BLaER1 (cell line): ENCODE measurements around the gene TEP1.

Source experiments
- H3K27ac ChIP-seq: shearing (Covaris generic); formaldehyde crosslinking; 2 replicates; pipeline ENCODE4 v1.8.1; 2022
- H3K27me3 ChIP-seq: shearing (Covaris generic); formaldehyde crosslinking; 2 replicates; pipeline ENCODE4 v1.8.1; 2022
- H3K36me3 ChIP-seq: shearing (Covaris generic); formaldehyde crosslinking; 2 replicates; pipeline ENCODE4 v1.8.1; 2022
- H3K4me1 ChIP-seq: shearing (Covaris generic); formaldehyde crosslinking; 2 replicates; pipeline ENCODE4 v1.8.1; 2022
- H3K4me2 ChIP-seq: shearing (Covaris generic); formaldehyde crosslinking; 2 replicates; pipeline ENCODE4 v1.8.1; 2022
- H3K4me3 ChIP-seq: shearing (Covaris generic); formaldehyde crosslinking; 2 replicates; pipeline ENCODE4 v1.8.1; 2022
- H3K9ac ChIP-seq: shearing (Covaris generic); formaldehyde crosslinking; 2 replicates; pipeline ENCODE4 v1.8.1; 2022
- H3K9me3 ChIP-seq: shearing (Covaris generic); formaldehyde crosslinking; 2 replicates; pipeline ENCODE4 v1.8.1; 2022
- H4K20me1 ChIP-seq: shearing (Covaris generic); formaldehyde crosslinking; 2 replicates; pipeline ENCODE4 v1.8.1; 2022
- Cebpa-rat ChIP-seq: shearing (Covaris generic); IDR thresholded peaks from 2 replicates; pipeline ENCODE4 v1.8.1; 2022

Gene TEP1

DNA sequence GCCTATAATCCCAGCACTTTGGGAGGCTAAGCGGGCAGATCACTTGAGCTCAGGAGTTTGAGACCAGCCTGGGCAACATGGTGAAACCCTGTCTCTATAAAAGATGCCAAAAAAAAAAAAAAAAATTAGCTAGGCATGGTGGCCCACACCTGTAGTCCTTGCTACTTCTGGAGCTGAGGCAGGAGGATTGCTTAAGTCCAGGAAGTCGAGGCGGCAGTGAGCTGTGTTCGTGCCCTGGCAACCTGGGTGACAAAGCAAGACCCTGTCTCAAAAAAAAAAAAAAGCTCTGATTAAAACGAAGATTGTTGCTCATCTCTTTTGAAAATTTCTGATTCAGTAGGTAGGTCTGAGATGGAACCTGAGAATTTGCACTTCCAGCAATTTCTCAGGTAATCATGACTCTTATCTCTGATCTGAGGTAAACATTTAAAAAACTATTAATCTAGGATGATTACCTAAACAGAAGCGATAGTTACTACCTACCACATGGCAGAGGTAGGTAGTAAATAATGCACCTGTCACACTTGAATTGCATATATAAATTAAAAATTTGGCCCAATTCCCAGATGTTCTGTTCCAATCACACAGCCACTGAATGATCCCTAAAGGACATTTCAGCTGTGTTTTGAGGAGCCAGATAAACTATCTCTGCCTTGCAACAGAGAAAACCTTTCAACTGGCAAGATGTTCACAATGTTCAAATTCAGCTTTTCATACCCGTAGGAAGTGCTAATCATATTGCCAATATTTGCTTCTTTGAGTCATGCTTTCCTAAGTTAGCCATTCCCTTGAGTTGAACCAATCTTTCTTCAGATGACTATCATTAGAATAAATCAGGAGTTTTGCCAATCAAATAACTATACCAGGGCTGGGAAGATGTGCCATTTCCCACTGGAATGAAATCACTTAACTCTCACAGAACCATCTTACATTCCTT, 4.2 kb upstream of the TEP1 start:
- Histone ChIP-seq H3K9ac (no peak overlapping the region), H3K4me3 (no peak overlapping the region), H3K4me2 (peak overlapping the region; percentile 90), H3K27ac (peak overlapping the region; percentile 45), H3K36me3 (no peaks in the 10 kb centered on the region), H4K20me1 (no peaks in the 10 kb centered on the region), H3K4me1 (peaks cover 76% of the 10 kb centered on the region), H3K9me3 (no peaks in the 10 kb centered on the region), H3K27me3 (no peaks in the 10 kb centered on the region)
- TF ChIP-seq Cebpa-rat = no peak

DNA sequence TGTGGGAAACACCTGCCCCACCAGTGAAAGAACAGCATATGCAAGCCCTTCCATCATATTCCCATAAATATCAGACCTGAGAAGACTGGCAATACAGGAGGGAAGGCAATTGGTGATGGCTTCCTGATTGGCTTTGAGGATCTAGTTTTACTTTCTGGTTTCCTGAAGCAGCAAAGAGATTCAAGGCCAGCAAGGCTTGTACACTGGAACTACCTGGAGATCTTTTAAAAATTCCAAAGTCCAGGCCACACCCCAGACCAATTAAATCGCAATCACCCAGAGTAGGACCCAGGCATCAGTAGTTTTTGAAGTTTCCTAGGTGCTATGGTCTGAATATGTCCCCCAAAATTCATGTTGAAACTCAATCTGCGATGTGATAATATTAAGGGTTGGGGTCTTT, 2.9 kb upstream of the TEP1 start:
- peak overlapping the region; percentile 90 for H3K4me2 ChIP-seq
- H3K9ac ChIP-seq = peak overlapping the region; percentile 13; the same call in 1 of the 2 replicates
- H4K20me1 ChIP-seq = no peaks in the 10 kb centered on the region
- H3K27ac ChIP-seq = peak overlapping the region; percentile 57
- no peak for TF ChIP-seq Cebpa-rat
- peaks cover 82% of the 10 kb centered on the region for H3K4me1 ChIP-seq
- H3K36me3 ChIP-seq = no peaks in the 10 kb centered on the region
- H3K4me3 ChIP-seq = no peak overlapping the region
- H3K9me3 ChIP-seq = no peaks in the 10 kb centered on the region
- no peaks in the 10 kb centered on the region for H3K27me3 ChIP-seq

DNA sequence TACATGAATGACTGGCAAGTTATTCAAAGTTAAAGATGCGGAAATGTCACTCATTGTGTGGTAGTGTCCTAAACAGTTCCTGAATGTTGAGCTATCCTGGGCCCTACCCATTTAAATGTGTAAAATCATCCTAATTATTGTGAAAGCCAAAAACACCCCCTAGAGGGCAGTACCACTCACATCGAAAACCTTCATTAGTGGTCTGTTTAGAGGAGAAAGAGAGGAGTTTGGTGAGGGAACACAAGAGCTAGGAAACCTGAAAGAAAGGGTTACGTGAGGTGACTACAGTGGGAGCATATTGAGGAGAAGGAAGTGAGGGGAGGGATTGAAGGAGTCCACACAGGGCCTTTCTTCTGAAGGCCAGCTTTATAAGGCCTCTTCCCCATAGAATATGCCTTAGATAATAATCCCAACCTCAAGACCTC, 2.5 kb upstream of the TEP1 start:
- Histone ChIP-seq H3K4me1 (peaks cover 85% of the 10 kb centered on the region), H3K4me2 (peak overlapping the region; percentile 90), H4K20me1 (no peaks in the 10 kb centered on the region), H3K9ac (peak overlapping the region; percentile 13; the same call in 1 of the 2 replicates), H3K36me3 (no peaks in the 10 kb centered on the region), H3K27ac (peak overlapping the region; percentile 57), H3K27me3 (no peaks in the 10 kb centered on the region), H3K4me3 (no peak overlapping the region), H3K9me3 (no peaks in the 10 kb centered on the region)
- no peak for TF ChIP-seq Cebpa-rat

DNA sequence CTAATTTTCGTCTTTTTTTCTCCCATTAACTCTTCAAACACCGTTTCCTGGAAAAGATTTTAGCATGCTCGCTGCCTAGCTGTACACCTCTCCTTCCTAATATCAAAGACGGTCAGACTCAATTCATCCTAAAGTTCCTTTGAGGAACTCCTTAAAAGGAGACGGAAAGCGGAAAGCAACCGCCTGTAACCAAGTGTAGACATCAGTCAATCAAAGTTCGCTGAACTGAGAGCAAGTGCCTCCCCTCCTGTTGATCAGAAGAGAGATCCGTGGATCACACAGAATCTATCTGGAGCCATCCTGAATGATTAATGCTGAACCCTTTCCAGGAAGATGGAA, 412 bp upstream of the TEP1 start:
- H3K4me2 ChIP-seq = peak overlapping the region; percentile 90
- peaks cover 6% of the 10 kb centered on the region; the same call in 1 of the 2 replicates for H3K36me3 ChIP-seq
- H3K4me3 ChIP-seq = peak overlapping the region; percentile 82
- H3K4me1 ChIP-seq = peaks cover 68% of the 10 kb centered on the region
- peak overlapping the region; percentile 90 for H3K9ac ChIP-seq
- H3K9me3 ChIP-seq = no peaks in the 10 kb centered on the region
- no peaks in the 10 kb centered on the region for H3K27me3 ChIP-seq
- TF ChIP-seq Cebpa-rat = no peak
- H4K20me1 ChIP-seq = peaks cover 2% of the 10 kb centered on the region; the same call in 1 of the 2 replicates
- peak overlapping the region; percentile 87 for H3K27ac ChIP-seq

DNA sequence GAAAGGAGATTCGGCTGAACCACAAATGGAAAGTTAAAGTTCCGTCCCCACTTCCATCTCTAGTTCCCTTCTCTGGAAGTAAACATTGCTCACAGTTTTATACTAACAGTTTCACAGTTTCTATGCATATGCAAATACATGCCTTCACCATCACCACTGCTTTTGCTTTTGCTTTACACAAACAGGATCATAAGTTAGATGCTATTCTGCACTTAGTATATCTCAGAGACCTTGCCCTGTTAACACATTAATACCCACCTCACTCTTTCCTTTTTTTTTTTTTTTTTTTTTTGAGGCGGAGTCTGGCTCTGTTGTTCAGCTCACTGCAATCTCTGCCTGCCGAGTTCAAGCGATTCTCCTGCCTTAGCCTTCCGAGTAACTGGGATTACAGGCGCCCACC, 890 bp downstream of the TEP1 start:
- peak overlapping the region; percentile 82 for H3K4me3 ChIP-seq
- peaks cover 15% of the 10 kb centered on the region; the same call in 1 of the 2 replicates for H4K20me1 ChIP-seq
- no peaks in the 10 kb centered on the region for H3K9me3 ChIP-seq
- H3K4me1 ChIP-seq = peaks cover 55% of the 10 kb centered on the region
- H3K4me2 ChIP-seq = peak overlapping the region; percentile 90
- peak overlapping the region; percentile 90 for H3K9ac ChIP-seq
- no peak for TF ChIP-seq Cebpa-rat
- H3K27ac ChIP-seq = peak overlapping the region; percentile 87
- H3K36me3 ChIP-seq = peaks cover 19% of the 10 kb centered on the region
- H3K27me3 ChIP-seq = no peaks in the 10 kb centered on the region

DNA sequence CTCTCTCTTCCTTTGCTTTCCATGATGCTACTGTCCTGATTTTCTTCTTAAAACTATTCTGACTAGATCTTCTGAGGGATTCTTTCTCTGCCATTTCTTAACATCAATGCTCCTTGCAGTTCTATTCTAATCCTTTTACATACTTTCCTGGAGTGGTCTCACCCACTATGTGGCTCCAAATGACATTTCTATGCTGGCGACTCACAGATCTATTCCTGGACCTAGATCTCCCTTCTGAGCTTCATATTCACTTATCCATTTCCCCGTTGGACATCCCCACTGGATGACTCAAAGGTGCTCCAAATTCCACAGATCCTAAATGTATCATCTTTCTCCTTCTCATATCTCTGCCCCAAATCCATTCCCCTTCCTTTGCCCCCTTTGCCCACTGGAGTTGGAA, 4.1 kb downstream of the TEP1 start:
- no peak overlapping the region for H3K27ac ChIP-seq
- peaks cover 36% of the 10 kb centered on the region; the same call in 1 of the 2 replicates for H4K20me1 ChIP-seq
- H3K4me2 ChIP-seq = no peak overlapping the region
- no peak overlapping the region for H3K9ac ChIP-seq
- no peaks in the 10 kb centered on the region for H3K27me3 ChIP-seq
- no peak overlapping the region for H3K4me3 ChIP-seq
- H3K9me3 ChIP-seq = no peaks in the 10 kb centered on the region
- peaks cover 23% of the 10 kb centered on the region for H3K4me1 ChIP-seq
- peaks cover 51% of the 10 kb centered on the region for H3K36me3 ChIP-seq
- TF ChIP-seq Cebpa-rat = no peak

DNA sequence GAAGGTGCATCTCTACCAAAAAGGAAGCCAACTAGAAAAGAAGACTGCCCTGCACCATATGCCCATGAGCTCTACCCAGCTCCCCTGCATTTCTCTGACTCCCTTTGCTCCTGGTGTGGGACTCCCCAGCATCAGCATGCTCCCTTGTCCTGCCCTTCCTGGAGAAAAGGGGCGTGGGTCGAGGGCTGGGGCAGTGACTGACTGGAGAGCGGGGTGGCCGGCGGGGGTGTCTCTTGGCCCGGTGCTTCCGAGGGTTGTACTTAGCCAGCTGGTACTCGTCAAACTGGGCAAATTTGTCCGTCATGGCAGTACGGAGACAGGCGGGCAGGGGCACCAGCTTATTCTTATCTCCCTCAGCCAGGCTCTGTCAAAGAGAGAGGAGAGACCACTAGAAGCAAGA, 9.8 kb downstream of the TEP1 start:
- Histone ChIP-seq H3K27me3 (no peaks in the 10 kb centered on the region), H3K9me3 (no peaks in the 10 kb centered on the region), H3K9ac (no peak overlapping the region), H3K4me3 (no peak overlapping the region), H3K4me1 (no peaks in the 10 kb centered on the region), H3K36me3 (peaks cover 98% of the 10 kb centered on the region), H4K20me1 (peaks cover 31% of the 10 kb centered on the region; the same call in 1 of the 2 replicates), H3K4me2 (no peak overlapping the region), H3K27ac (no peak overlapping the region)
- no peak for TF ChIP-seq Cebpa-rat

DNA sequence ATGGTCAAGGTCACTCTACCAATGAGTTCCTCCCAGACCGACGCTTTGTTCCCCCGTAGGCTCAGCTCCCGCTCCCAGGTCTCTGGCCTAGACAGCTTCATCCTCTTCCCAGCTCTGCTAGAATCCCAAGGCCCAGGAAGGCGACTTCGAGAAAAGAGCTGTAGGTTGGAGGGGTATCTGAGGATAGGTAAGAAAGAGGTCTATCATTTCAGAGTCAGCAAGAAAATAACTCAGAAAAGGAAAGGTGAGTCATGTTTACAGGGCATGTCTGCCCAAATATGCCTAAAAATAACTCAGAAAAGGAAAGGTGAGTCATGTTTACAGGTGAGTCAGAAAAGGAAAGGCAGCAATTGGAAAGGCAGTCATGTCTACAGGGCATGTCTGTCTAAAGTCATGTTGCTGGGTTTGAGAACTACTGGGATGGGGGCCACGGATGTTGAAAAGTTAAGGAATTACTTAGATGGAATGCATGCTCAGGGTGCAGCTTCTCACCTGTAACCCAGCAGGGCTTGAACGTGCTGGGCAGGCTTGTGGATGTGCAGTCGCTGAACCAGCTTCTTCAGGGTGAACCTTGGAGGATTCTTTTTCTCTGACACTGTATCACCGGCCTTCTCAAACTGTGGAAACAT, 12.2 kb downstream of the TEP1 start:
- H3K4me3 ChIP-seq = no peak overlapping the region
- H3K9me3 ChIP-seq = no peaks in the 10 kb centered on the region
- H3K27me3 ChIP-seq = no peaks in the 10 kb centered on the region
- no peak overlapping the region for H3K27ac ChIP-seq
- H3K36me3 ChIP-seq = peaks cover 98% of the 10 kb centered on the region
- no peak overlapping the region for H3K9ac ChIP-seq
- H3K4me1 ChIP-seq = no peaks in the 10 kb centered on the region
- H4K20me1 ChIP-seq = peaks cover 8% of the 10 kb centered on the region; the same call in 1 of the 2 replicates
- H3K4me2 ChIP-seq = no peak overlapping the region
- no peak for TF ChIP-seq Cebpa-rat

DNA sequence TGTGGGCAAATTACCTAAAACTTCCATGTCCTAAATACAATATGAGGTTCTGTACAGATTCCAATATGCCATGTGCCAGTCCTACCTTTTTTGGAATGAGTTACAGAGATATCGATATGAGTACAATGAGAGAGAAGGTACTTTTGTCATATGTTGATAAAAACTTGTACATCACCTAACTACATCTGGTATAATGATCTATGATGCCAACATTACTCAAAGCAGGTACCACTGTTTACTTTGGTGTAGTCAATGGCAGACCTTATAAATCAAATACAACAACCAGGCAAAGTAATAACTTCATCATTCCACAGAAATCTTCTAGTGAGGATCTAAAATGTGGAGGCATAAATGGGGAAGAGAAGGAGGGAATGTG, 12.7 kb downstream of the TEP1 start:
- no peak for TF ChIP-seq Cebpa-rat
- H4K20me1 ChIP-seq = peaks cover 6% of the 10 kb centered on the region; the same call in 1 of the 2 replicates
- no peak overlapping the region for H3K4me2 ChIP-seq
- H3K4me1 ChIP-seq = no peaks in the 10 kb centered on the region
- H3K36me3 ChIP-seq = peaks cover 98% of the 10 kb centered on the region
- H3K9me3 ChIP-seq = no peaks in the 10 kb centered on the region
- no peak overlapping the region for H3K9ac ChIP-seq
- H3K27ac ChIP-seq = no peak overlapping the region
- H3K27me3 ChIP-seq = no peaks in the 10 kb centered on the region
- H3K4me3 ChIP-seq = no peak overlapping the region

DNA sequence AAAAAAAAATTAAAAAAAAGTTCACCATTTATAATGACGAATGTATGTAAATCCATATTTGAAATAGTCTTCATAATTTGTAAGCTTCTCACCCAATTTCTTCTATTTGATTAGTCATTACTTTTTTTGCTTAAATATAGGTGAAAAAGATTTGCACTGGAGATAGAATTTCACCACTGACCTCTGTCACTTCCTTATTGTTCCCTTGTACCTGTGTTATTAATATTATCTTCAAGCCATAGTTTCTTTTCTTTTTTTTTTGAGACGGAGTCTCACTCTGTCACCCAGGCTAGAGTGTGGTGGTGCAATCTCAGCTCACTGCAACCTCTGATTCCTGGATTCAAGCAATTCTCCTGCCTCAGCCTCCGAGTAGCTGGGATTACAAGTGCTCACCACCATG, 15.8 kb downstream of the TEP1 start:
- no peak for TF ChIP-seq Cebpa-rat
- Histone ChIP-seq H3K27me3 (no peaks in the 10 kb centered on the region), H3K9ac (no peak overlapping the region), H3K27ac (no peak overlapping the region), H3K4me1 (no peaks in the 10 kb centered on the region), H3K36me3 (peaks cover 96% of the 10 kb centered on the region), H3K9me3 (no peaks in the 10 kb centered on the region), H4K20me1 (0 out of 2 replicates have a peak, but pooled peaks cover 5% of the 10 kb centered on the region), H3K4me3 (no peak overlapping the region), H3K4me2 (no peak overlapping the region)
